NCI-H460 (cell line): Measurements from ENCODE around the gene ONECUT2. TPM values are rescaled to one million over a fixed set of nuclear protein-coding genes. Genes with fewer than 3 reads are reported as not detected.

ENCODE experiments used
- DNase-seq: peaks from one replicate; pipeline ENCODE4 v3.0.0-alpha.2; 2016; ENCODE audit warnings: low read depth; ENCODE audit errors: extremely low read depth
- total RNA-seq: library from RNA; depleted of rRNA; stranded (reverse); fragments of >200 nt; shearing (Covaris generic); gene quantifications from 2 replicates; pipeline ENCODE4 v1.2.3, GENCODE V29; 2014

Gene ONECUT2
- total RNA-seq, 1 experiment from 2014 or later: 0.22 TPM

- DNase-seq: no peak
Measured at GRCh38 chr18:57430079-57431001, 4.8 kb upstream of the ONECUT2 start.

GRCh38 chr18:57431002-57431382, 4.2 kb upstream of the ONECUT2 start:
- DNase-seq: no peak

GRCh38 chr18:57431467-57432080, 3.6 kb upstream of the ONECUT2 start:
- DNase-seq: no peak

GRCh38 chr18:57432140-57432539, 3.0 kb upstream of the ONECUT2 start:
- DNase-seq: no peak

GRCh38 chr18:57432751-57433400, 2.3 kb upstream of the ONECUT2 start:
- DNase-seq: no peak

- no peak for DNase-seq
Measured at GRCh38 chr18:57433482-57433881, 1.7 kb upstream of the ONECUT2 start.

GRCh38 chr18:57433934-57434535, 1.1 kb upstream of the ONECUT2 start:
- DNase-seq: no peak

- no peak for DNase-seq
Measured at GRCh38 chr18:57435846-57436190, 644 bp downstream of the ONECUT2 start.

GRCh38 chr18:57436191-57436964, 1.2 kb downstream of the ONECUT2 start:
- no peak for DNase-seq

- DNase-seq: no peak
Measured at GRCh38 chr18:57436965-57437333, 1.8 kb downstream of the ONECUT2 start.

- no peak for DNase-seq
Measured at GRCh38 chr18:57437402-57437765, 2.2 kb downstream of the ONECUT2 start.

- DNase-seq: peak; percentile 37
Measured at GRCh38 chr18:57437766-57438671, 2.8 kb downstream of the ONECUT2 start.

GRCh38 chr18:57438743-57439608, 3.8 kb downstream of the ONECUT2 start:
- no peak for DNase-seq

GRCh38 chr18:57439609-57439968, 4.4 kb downstream of the ONECUT2 start:
- DNase-seq: no peak

- no peak for DNase-seq
Measured at GRCh38 chr18:57439985-57440330, 4.8 kb downstream of the ONECUT2 start.

GRCh38 chr18:57440331-57441070, 5.3 kb downstream of the ONECUT2 start:
- no peak for DNase-seq

GRCh38 chr18:57441071-57441794, 6.1 kb downstream of the ONECUT2 start:
- DNase-seq: no peak
